Hepatocyte (in vitro differentiated cells): ENCODE measurements around the gene HDAC1. TPM values are rescaled to one million over a fixed set of nuclear protein-coding genes. Genes with fewer than 3 reads are reported as not detected.

Experiments used
- DNase-seq: peaks from one replicate; pipeline ENCODE4 v3.0.0-alpha.2; 2016; ENCODE audit warnings: low spot score
- H2AFZ ChIP-seq: fragments of 200-600 bp; sonication (generic); 2 replicates; pipeline ENCODE4 v1.6.0; 2016; ENCODE audit warnings: antibody characterized with exemption, mild to moderate bottlenecking
- H3K27ac ChIP-seq: fragments of 200-600 bp; sonication (generic); 2 replicates; pipeline ENCODE4 v1.5.1; 2016; ENCODE audit warnings: mild to moderate bottlenecking
- H3K27me3 ChIP-seq: fragments of 200-600 bp; sonication (generic); 2 replicates; pipeline ENCODE4 v1.6.1; 2016
- H3K36me3 ChIP-seq: fragments of 200-600 bp; sonication (generic); replicated peaks from 2 replicates; pipeline ENCODE4 v1.5.1; 2016; ENCODE audit warnings: low read depth; ENCODE audit not compliant: insufficient read depth
- H3K4me1 ChIP-seq: fragments of 200-600 bp; sonication (generic); 2 replicates; pipeline ENCODE4 v1.5.1; 2016; ENCODE audit warnings: mild to moderate bottlenecking, moderate library complexity; ENCODE audit not compliant: insufficient read depth
- H3K4me2 ChIP-seq: fragments of 200-600 bp; sonication (generic); 2 replicates; pipeline ENCODE4 v1.6.0; 2016
- H3K4me3 ChIP-seq: fragments of 200-600 bp; sonication (generic); 2 replicates; pipeline ENCODE4 v1.5.1; 2016; ENCODE audit warnings: mild to moderate bottlenecking
- H3K79me2 ChIP-seq: fragments of 200-600 bp; sonication (generic); 2 replicates; pipeline ENCODE4 v1.6.0; 2017; ENCODE audit warnings: mild to moderate bottlenecking
- H3K9me2 ChIP-seq: fragments of 200-600 bp; sonication (generic); replicated peaks from 2 replicates; pipeline ENCODE4 v1.6.0; 2017; ENCODE audit warnings: mild to moderate bottlenecking; ENCODE audit not compliant: insufficient read depth
- H3K9me3 ChIP-seq: fragments of 200-600 bp; sonication (generic); 2 replicates; pipeline ENCODE4 v1.5.1; 2016; ENCODE audit warnings: low read depth, mild to moderate bottlenecking
- H4K20me1 ChIP-seq: fragments of 200-600 bp; sonication (generic); 2 replicates; pipeline ENCODE4 v1.6.0; 2016; ENCODE audit warnings: mild to moderate bottlenecking; ENCODE audit not compliant: insufficient read depth, poor library complexity, severe bottlenecking
- CTCF ChIP-seq: fragments of 200-600 bp; sonication (generic); IDR thresholded peaks from 2 replicates; pipeline ENCODE4 v1.5.1; 2016; ENCODE audit warnings: antibody characterized with exemption, mild to moderate bottlenecking; ENCODE audit not compliant: poor library complexity
- EZH2 ChIP-seq: fragments of 200-600 bp; sonication (generic); IDR thresholded peaks from 2 replicates; pipeline ENCODE4 v1.6.1; 2016; ENCODE audit warnings: antibody characterized with exemption, mild to moderate bottlenecking, borderline replicate concordance
- EZH2phosphoT487 ChIP-seq: fragments of 200-600 bp; sonication (generic); IDR thresholded peaks from one replicate; pipeline ENCODE4 v1.6.1; 2018; ENCODE audit warnings: antibody characterized with exemption, mild to moderate bottlenecking, low read depth, moderate library complexity; ENCODE audit not compliant: unreplicated experiment, severe bottlenecking
- WGBS: methylation state at CpG from one replicate; pipeline ENCODE4 v1.1.6; 2016; ENCODE audit warnings: low lambda C conversion rate; ENCODE audit errors: missing lambda C conversion rate; 5-methylcytosine and 5-hydroxymethylcytosine counted together
- polyA plus RNA-seq: library from polyadenylated mRNA; unstranded; fragments of >200 nt; fragmentation: Nextera tagmentation; extraction: Ambion mirVana; gene quantifications from 2 replicates; pipeline ENCODE4 v1.2.1, GENCODE V29; 2016
- total RNA-seq: library from RNA; depleted of rRNA; stranded (reverse); fragments of >200 nt; gene quantifications from 2 replicates; pipeline ENCODE4 v1.2.3, GENCODE V29; 2014

Gene HDAC1
- total and polyA plus RNA-seq, 2 experiments from 2014 or later = 94.6 to 117 TPM

DNA sequence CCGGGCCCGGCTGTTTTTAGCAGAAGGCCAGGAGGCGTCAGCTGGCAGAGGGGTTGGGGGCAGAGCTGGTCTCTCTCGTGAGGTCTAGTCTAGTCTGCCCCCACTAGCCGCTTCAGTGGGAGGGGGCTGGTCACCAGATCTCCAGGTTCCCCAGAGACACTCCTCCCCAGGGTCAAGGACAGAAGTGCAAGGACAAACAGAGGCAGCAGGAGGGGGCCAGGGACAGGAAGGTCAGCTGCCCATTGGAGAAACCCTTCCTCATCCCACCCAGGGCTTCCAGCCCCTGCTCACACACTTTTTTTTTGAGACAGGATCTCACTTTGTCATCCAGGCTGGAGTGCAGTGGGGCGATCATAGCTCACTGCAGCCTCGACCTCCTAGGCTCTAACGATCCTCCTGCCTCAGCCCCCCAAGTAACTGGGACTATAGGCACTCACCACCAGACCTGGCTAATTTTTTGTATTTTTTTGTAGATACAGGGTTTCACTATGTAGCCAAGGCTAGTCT, 60.4 kb downstream of the HDAC1 start:
- Histone ChIP-seq H3K27ac (peak overlapping the region; percentile 97), H3K27me3 (no peaks in the 10 kb centered on the region)

DNA sequence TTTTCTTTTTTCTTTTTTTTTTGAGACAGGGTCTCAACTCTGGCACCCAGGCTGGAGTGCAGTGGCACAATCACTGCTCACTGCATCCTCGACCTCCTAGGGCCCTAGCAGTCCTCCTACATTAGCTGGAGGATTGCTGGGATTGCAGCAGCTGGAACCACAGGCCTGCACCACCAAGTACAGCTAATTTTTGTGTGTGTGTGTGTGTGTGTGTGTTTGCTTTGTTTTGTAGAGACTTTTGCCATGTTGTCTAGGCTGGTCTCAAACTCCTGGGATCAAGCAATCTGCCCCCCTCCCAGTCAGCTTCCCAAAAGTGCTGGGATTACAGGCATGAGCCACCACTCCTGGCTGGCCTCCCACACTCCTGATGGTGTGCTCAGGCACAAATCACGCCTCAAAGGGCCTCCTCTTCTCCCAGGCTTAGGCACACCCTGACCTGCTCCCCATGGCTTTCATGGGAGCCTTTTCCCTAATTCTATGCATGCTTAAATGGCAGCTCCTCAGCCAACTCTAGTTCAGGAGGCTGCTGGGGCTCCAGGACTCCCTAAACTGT, 61.0 kb downstream of the HDAC1 start:
- Histone ChIP-seq H3K79me2 (peaks cover 12% of the 10 kb centered on the region), H4K20me1 (no peaks in the 10 kb centered on the region), H3K27me3 (no peaks in the 10 kb centered on the region), H2AFZ (no peak overlapping the region), H3K4me1 (peaks cover 23% of the 10 kb centered on the region), H3K36me3 (no peaks in the 10 kb centered on the region), H3K9me2 (no peaks in the 10 kb centered on the region), H3K9me3 (no peaks in the 10 kb centered on the region), H3K4me3 (no peak overlapping the region), H3K27ac (peak overlapping the region; percentile 97), H3K4me2 (peak overlapping the region; percentile 95)
- 83% methylated on average over 2 of the region's 2 CpGs for WGBS
- no peak for TF ChIP-seq CTCF
- no peak for TF ChIP-seq EZH2
- no peak for TF ChIP-seq EZH2phosphoT487
- DNase-seq = no peak

More for the DNA sequence above, 60.4 kb downstream of the HDAC1 start:
- H3K4me2 ChIP-seq = peak overlapping the region; percentile 95
- TF ChIP-seq EZH2 = no peak
- TF ChIP-seq CTCF = no peak
- no peak for TF ChIP-seq EZH2phosphoT487
- peak overlapping the region; percentile 60 for H2AFZ ChIP-seq
- H3K9me2 ChIP-seq = no peaks in the 10 kb centered on the region
- H3K4me3 ChIP-seq = peak overlapping the region; percentile 62
- DNase-seq = no peak
- peaks cover 23% of the 10 kb centered on the region for H3K4me1 ChIP-seq
- no peaks in the 10 kb centered on the region for H3K9me3 ChIP-seq
- H3K36me3 ChIP-seq = no peaks in the 10 kb centered on the region
- peaks cover 12% of the 10 kb centered on the region for H3K79me2 ChIP-seq
- no peaks in the 10 kb centered on the region for H4K20me1 ChIP-seq
- WGBS = 41% methylated on average over 8 of the region's 8 CpGs

DNA sequence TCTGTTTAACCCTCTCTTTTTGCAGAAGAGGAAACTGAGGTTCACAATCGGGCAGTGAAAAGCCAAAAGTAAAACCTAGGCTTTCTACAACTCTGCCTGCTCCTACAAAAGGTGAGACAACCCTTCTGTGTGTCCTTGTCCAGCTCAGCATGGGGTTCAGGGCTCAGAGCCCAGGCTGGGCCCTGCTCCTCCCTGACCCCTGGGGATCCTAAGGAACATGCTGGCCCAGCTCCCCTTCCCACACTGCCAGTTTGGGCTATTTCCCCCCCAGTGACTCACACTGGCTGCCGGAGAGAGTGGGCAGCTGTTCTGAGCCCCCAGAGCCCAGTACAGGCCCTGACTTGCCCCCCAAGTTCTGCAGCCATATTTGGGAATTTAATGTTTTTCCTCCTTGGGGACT, 61.5 kb downstream of the HDAC1 start:
- WGBS = 83% methylated on average over 2 of the region's 2 CpGs
- H3K9me2 ChIP-seq = no peaks in the 10 kb centered on the region
- no peaks in the 10 kb centered on the region for H3K27me3 ChIP-seq
- H3K79me2 ChIP-seq = peaks cover 12% of the 10 kb centered on the region
- no peaks in the 10 kb centered on the region for H3K36me3 ChIP-seq
- peak overlapping the region; percentile 97 for H3K27ac ChIP-seq
- no peak overlapping the region for H3K4me3 ChIP-seq
- H2AFZ ChIP-seq = no peak overlapping the region
- no peaks in the 10 kb centered on the region for H3K9me3 ChIP-seq
- no peak for DNase-seq
- H3K4me2 ChIP-seq = peak overlapping the region; percentile 95
- TF ChIP-seq EZH2 (no peak), CTCF (no peak), EZH2phosphoT487 (no peak)
- H4K20me1 ChIP-seq = no peaks in the 10 kb centered on the region
- peaks cover 26% of the 10 kb centered on the region for H3K4me1 ChIP-seq
